ENCODE results near the gene LTV1. TPM values are rescaled to one million over a fixed set of nuclear protein-coding genes. Genes with fewer than 3 reads are reported as not detected.

LTV1 gene
- total RNA-seq, 1 experiment from 2014 or later: 46.8 TPM

Other genes with a start within 250 kb of the LTV1 start
- gene PHACTR2, start 165.4 kb upstream of the LTV1 start, total RNA-seq (2021; ENCODE audit: unreplicated experiment): 59.9 TPM
- not detected for gene ZC2HC1B, start 21.1 kb downstream of the LTV1 start, total RNA-seq (2021; ENCODE audit: unreplicated experiment)
- gene PLAGL1, start 164.9 kb downstream of the LTV1 start, total RNA-seq (2021; ENCODE audit: unreplicated experiment): 24.3 TPM